ENCODE data around the gene MFSD12.
A peak's percentile ranks its signal among the peaks of the same experiment; 100 is the strongest.

The MFSD12 gene

GRCh38 chr19:3557461-3558248, at the start of gene MFSD12:
Gene MFSD12, minus strand, starts transcription at chr19:3557586. Its CDS starts 183 bp downstream, at chr19:3557403.
- DNase-seq (ENCODE audit: extremely low read depth in 1 of 2, low read depth in 1 of 2) = peak; percentile 84 to 95

- DNase-seq (ENCODE audit: extremely low read depth in 1 of 2, low read depth in 1 of 2) = peak in 1 of 2 donors; percentile 31
Measured at GRCh38 chr19:3606690-3607289, 49.4 kb upstream of the MFSD12 start, which contains the start of gene TBXA2R. Gene TBXA2R, minus strand, starts transcription at chr19:3606875. Its CDS starts 6,241 bp downstream, at chr19:3600634.

- peak in 1 of 2 donors; percentile 16 for DNase-seq (ENCODE audit: extremely low read depth in 1 of 2, low read depth in 1 of 2)
Measured at GRCh38 chr19:3606174-3606689, 48.8 kb upstream of the MFSD12 start.

- DNase-seq (ENCODE audit: extremely low read depth in 1 of 2, low read depth in 1 of 2) = no peak
Measured at GRCh38 chr19:3605770-3606169, 48.4 kb upstream of the MFSD12 start.

GRCh38 chr19:3605361-3605760, 48.0 kb upstream of the MFSD12 start:
- no peak for DNase-seq (ENCODE audit: extremely low read depth in 1 of 2, low read depth in 1 of 2)

- DNase-seq (ENCODE audit: extremely low read depth in 1 of 2, low read depth in 1 of 2) = no peak
Measured at GRCh38 chr19:3604987-3605343, 47.6 kb upstream of the MFSD12 start.

- DNase-seq (ENCODE audit: extremely low read depth in 1 of 2, low read depth in 1 of 2) = no peak
Measured at GRCh38 chr19:3604227-3604986, 47.0 kb upstream of the MFSD12 start.

- DNase-seq (ENCODE audit: extremely low read depth in 1 of 2, low read depth in 1 of 2) = no peak
Measured at GRCh38 chr19:3603121-3603811, 45.9 kb upstream of the MFSD12 start.

- no peak for DNase-seq (ENCODE audit: extremely low read depth in 1 of 2, low read depth in 1 of 2)
Measured at GRCh38 chr19:3601021-3601420, 43.6 kb upstream of the MFSD12 start.

- no peak for DNase-seq (ENCODE audit: extremely low read depth in 1 of 2, low read depth in 1 of 2)
Measured at GRCh38 chr19:3599776-3600187, 42.4 kb upstream of the MFSD12 start.

GRCh38 chr19:3595521-3596061, 38.2 kb upstream of the MFSD12 start:
- DNase-seq (ENCODE audit: extremely low read depth in 1 of 2, low read depth in 1 of 2) = no peak

GRCh38 chr19:3593156-3593555, 35.8 kb upstream of the MFSD12 start:
- DNase-seq (ENCODE audit: extremely low read depth in 1 of 2, low read depth in 1 of 2) = no peak

- DNase-seq (ENCODE audit: extremely low read depth in 1 of 2, low read depth in 1 of 2) = no peak
Measured at GRCh38 chr19:3591876-3592613, 34.7 kb upstream of the MFSD12 start.

GRCh38 chr19:3590991-3591659, 33.7 kb upstream of the MFSD12 start:
- DNase-seq (ENCODE audit: extremely low read depth in 1 of 2, low read depth in 1 of 2) = no peak

- no peak for DNase-seq (ENCODE audit: extremely low read depth in 1 of 2, low read depth in 1 of 2)
Measured at GRCh38 chr19:3589949-3590348, 32.6 kb upstream of the MFSD12 start.

- DNase-seq (ENCODE audit: extremely low read depth in 1 of 2, low read depth in 1 of 2) = no peak
Measured at GRCh38 chr19:3589439-3589838, 32.1 kb upstream of the MFSD12 start.

GRCh38 chr19:3586707-3587346, 29.4 kb upstream of the MFSD12 start:
- no peak for DNase-seq (ENCODE audit: extremely low read depth in 1 of 2, low read depth in 1 of 2)

GRCh38 chr19:3586127-3586626, 28.8 kb upstream of the MFSD12 start:
- DNase-seq (ENCODE audit: extremely low read depth in 1 of 2, low read depth in 1 of 2) = peak in 1 of 2 donors; percentile 43
